C4-2B (cell line): ENCODE results near the gene ALX4.

Source experiments
- CTCF ChIP-seq: fragments of 450-650 bp; conservative IDR thresholded peaks from 2 replicates; pipeline ENCODE4 v1.5.1; 2017; ENCODE audit warnings: mild to moderate bottlenecking
- ZFX ChIP-seq: fragments of 450-650 bp; IDR thresholded peaks from 2 replicates; pipeline ENCODE4 v1.6.1; 2017

GRCh38 chr11:44281151-44281550 is 28.8 kb downstream of the ALX4 start:
- TF ChIP-seq ZFX (no peak), CTCF (no peak)
